ENCODE data around the gene DPPA5. TPM values are rescaled to one million over a fixed set of nuclear protein-coding genes. Genes with fewer than 3 reads are reported as not detected.

DPPA5 gene
- total RNA-seq, 1 experiment from 2014 or later = 1.2 TPM

GRCh38 chr6:73362358-73362757, 8.3 kb upstream of the DPPA5 start, which contains the start of gene KHDC3L:
TSS of gene KHDC3L (plus strand) at chr6:73362658. CDS start at chr6:73362730, 72 bp downstream.
- no CpG with 5 or more reads among the region's 23 CpGs for WGBS (ENCODE audit: extremely low coverage, insufficient read length, low lambda C conversion rate)
- no peak within 1 kb of the TSS for H2BK20ac ChIP-seq (ENCODE audit: low read depth, low read length, poor library complexity, severe bottlenecking)

More at GRCh38 chr6:73362358-73362757, 8.3 kb upstream of the DPPA5 start, which contains the start of gene KHDC3L:
- Histone ChIP-seq H3K4me2 (ENCODE audit: insufficient read depth, insufficient read length, low read length) (no peak within 1 kb of the TSS), H3K18ac (ENCODE audit: insufficient read length, low read depth, low read length) (no peak within 1 kb of the TSS), H3K79me2 (ENCODE audit: insufficient read depth, low read length) (no peaks in the 10 kb centered on the region), H4K91ac (ENCODE audit: insufficient read length, low read depth, low read length) (no peak within 1 kb of the TSS), H3T11ph (ENCODE audit: low read length) (no peak within 1 kb of the TSS), H2AK5ac (ENCODE audit: insufficient read length, low read length) (no peak within 1 kb of the TSS), H3K27me3 (ENCODE audit: insufficient read depth, low read length) (no peaks in the 10 kb centered on the region), H3K79me1 (ENCODE audit: insufficient read depth, low read depth, low read length, poor library complexity, severe bottlenecking) (no peaks in the 10 kb centered on the region), H2BK120ac (ENCODE audit: low read depth, low read length, poor library complexity, severe bottlenecking) (no peak within 1 kb of the TSS), H4K20me1 (ENCODE audit: control insufficient read depth, insufficient read depth, insufficient read length) (no peaks in the 10 kb centered on the region), H4K8ac (replicated peaks; ENCODE audit: insufficient read length, low read depth, low read length) (no peak within 1 kb of the TSS), H2BK12ac (ENCODE audit: insufficient read length, low read depth, low read length) (no peak within 1 kb of the TSS), H3K4ac (ENCODE audit: low read depth, low read length) (no peak within 1 kb of the TSS), H3K9me3 (ENCODE audit: control insufficient read depth, low read depth, low read length) (no peaks in the 10 kb centered on the region), H3K9ac (ENCODE audit: extremely low read depth, insufficient read length, low read length) (no peak within 1 kb of the TSS), H3K27ac (ENCODE audit: insufficient read length, low read depth, low read length) (no peak within 1 kb of the TSS), H3K23ac (ENCODE audit: insufficient read length, low read depth, low read length) (no peak within 1 kb of the TSS), H2AFZ (ENCODE audit: low read length) (no peak within 1 kb of the TSS), H4K5ac (ENCODE audit: insufficient read length, low read depth, low read length) (no peak within 1 kb of the TSS), H3K23me2 (ENCODE audit: insufficient read length, low read depth, low read length, poor library complexity, severe bottlenecking) (no peaks in the 10 kb centered on the region), H3K14ac (ENCODE audit: insufficient read depth, low read length) (no peak within 1 kb of the TSS), H3K56ac (ENCODE audit: insufficient read length, low read depth, low read length) (no peak within 1 kb of the TSS), H2BK5ac (ENCODE audit: insufficient read length, low read length) (no peak within 1 kb of the TSS), H2BK15ac (ENCODE audit: low read depth, low read length) (no peak within 1 kb of the TSS), H3K4me1 (ENCODE audit: insufficient read depth, low read length) (no peaks in the 10 kb centered on the region)
- no peaks in the 10 kb centered on the region for H3K36me3 Mint-ChIP-seq (ENCODE audit: insufficient read depth in 1 of 3, low read depth in 3 of 3)
- H3K4me3 Mint-ChIP-seq = no peak within 1 kb of the TSS
- H3K4me1 Mint-ChIP-seq = no peaks in the 10 kb centered on the region; a peak in 1 of 4 replicates
- H3K27me3 Mint-ChIP-seq (ENCODE audit: low read depth) = no peaks in the 10 kb centered on the region
- TF ChIP-seq CTCF (conservative IDR thresholded peaks at IDR 0.05) = no peak
- H3K9me3 Mint-ChIP-seq = peaks cover 0 to 3% of the 10 kb centered on the region in 2 experiments; a peak in 2 of 5 replicates
- peak within 1 kb of the TSS in 2 of 3 experiments; percentile 1 to 12; a peak in 1 of 7 replicates for H3K27ac Mint-ChIP-seq
- DNase-seq = no peak
